NCI-H510A treated with DMSO at 0.1 percent for 48 hours (cell line): ENCODE data around the gene KIRREL3.

Source experiments
- DNase-seq: peaks from one replicate; lab custom pipeline; 2025; lab: John Stamatoyannopoulos, UW

The KIRREL3 gene

DNA sequence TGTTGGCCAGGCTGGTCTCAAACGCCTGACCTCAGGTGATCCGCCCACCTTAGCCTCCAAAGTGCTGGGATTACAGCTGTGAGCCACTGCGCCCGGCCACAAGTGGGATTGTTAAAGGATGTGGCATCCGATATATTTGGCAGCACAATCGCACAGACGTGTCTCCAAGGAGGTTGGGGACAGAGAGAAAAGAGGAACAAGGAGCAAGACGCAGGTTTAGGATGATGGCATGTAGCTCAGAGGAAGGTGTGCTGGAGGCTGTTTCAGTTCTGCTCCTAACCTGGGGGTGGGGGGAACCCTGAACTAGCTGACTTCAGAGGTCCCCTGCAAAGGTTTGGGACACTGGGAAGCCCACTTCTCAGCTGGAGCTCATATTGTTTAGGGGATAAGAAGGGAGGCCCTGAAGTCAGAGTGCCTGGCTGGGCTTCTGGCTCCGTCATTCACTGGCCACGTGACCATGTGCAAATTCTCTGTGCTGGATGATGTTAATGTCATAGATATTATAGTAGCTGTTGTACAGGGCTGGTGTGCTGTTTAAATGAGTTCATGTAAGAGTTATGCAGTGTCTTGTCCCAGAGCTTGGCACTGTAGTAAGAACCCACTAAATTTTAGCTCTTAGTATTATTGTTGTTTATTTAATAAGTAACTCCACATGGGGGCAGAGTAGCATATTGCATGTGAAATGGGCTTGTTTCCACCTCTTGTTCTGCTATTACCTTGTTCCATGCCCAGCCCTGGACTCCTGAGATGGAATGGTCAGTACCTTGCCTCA lies 515.4 kb downstream of the KIRREL3 start:
- DNase-seq = no peak

DNA sequence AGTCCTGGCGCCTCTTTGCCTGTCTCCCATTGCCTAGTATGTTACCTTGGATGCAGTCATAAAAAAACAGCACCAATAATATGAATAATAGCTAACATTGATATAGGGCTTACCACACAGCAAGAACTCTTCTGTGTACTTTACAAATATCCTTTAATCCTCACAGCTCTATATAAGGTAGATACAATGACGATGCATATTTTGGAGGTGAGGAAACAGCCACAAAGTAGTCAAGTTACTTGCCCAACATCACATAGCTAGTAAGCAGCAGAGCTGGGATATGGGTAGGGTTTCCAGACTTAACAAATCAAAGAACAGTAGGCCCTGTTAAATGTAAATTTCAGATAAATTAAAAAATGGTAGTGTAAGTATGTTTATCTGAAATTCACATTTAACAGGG lies 516.3 kb downstream of the KIRREL3 start:
- no peak for DNase-seq

DNA sequence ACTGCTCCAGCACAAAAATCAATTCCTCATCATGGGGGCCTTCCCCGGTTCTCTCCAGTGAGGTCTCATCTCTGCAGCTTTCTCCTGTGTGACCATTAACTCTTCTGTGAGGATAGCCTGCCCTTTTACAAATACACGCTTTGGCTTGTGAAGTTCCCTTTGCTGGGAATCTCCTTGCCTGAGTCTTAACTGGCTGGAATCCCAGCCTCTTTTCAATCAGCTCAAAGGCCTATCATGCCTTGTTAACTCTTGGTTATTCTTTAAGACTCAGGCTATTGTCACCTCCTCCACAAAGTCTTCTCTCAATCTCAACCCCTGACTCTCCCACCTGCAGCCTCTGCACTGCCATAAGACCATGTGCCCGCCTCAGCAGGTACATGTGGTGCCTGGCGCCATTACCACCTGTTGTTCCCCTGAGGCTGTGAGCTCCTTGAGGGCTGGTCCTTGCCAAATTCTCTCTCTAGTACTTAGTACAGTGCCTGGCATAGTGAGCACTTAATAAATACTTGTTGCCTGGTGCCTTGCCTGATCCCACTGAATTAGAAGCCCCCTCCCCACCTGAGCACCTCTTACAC lies 516.9 kb downstream of the KIRREL3 start:
- no peak for DNase-seq

DNA sequence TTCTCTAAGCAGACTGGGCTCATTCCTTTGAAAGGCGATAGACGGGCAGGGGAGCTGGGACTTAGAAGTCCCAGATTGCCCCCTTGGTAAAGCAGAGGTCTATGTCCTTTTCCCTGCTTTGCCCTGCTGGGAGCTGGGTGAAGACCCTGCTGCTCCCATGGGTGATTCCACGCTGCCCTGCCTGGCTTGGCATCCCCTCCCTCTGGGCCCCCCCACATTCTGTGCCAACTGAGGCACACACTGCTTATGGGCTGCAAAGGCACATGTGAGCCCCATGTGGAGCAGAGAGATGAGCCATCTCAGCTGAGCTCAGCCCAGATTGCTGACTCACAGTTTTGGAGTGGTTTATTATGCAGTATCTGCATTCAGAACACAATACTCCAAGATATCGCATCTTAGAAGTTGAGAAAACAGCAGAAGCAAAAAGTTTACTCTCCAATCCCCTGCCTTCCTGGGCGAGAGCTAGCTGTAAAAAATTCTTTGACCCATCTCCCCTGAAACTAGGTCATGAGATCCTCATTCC lies 517.9 kb downstream of the KIRREL3 start:
- DNase-seq = no peak

DNA sequence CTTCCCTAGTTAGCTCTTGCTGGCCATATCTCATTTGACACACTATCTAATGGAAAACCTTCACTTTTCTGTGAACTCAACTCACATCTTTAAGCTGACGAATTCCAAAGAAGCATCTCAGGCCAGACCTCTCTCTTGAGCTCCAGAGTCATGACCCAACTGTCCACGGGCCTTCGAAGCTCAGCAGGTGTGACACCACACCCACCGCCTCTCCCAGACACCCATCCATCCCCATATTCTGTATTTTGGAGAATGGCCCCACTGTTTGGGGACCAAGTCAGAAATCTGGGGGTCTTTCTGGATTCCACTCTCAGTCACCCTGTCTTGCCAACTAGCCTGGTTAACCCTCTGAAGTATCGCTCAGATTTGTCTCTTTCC lies 519.3 kb downstream of the KIRREL3 start:
- no peak for DNase-seq

DNA sequence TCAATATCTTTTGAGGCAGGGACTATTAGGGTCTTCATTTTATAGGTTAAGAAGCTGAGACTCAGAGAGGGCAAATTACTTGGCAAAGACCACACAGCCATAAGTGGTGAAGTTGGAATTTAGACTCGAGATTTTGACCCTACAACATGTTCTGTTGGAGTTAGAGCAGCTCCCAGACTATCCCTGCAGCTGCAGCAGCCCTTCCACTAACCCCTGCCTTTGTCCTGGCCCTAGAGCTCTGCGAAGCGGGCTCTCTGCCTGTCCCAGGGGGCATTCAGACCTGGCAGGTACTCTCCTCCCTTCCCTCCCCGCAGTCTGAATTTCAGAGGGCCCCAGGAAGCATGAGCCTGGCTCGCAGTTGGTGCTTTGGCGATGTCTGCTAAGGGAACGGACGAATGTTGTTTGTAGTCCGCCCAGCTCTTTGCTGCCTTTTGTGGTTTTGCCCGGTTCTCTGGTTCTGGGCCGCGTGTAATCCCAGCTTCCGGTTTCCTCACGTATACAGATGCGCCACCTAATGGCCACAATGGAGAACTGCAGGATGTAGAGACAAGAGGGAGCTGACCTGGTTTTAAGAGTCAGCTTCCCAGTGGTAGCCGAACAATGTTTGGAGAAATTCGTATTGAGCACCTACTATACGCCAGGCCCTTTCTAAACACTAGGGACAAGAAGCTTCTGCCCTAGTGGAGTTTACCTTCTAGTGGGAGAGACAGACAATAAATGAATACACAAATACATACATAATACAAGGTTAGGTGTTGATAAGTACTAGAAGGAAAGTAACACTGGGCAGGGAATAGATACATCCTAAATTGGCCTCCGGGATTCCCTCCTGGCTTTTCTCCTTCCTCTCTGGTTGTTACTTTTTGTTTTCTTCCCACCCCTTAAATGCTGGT lies 519.9 kb downstream of the KIRREL3 start:
- peak; percentile 92 for DNase-seq

DNA sequence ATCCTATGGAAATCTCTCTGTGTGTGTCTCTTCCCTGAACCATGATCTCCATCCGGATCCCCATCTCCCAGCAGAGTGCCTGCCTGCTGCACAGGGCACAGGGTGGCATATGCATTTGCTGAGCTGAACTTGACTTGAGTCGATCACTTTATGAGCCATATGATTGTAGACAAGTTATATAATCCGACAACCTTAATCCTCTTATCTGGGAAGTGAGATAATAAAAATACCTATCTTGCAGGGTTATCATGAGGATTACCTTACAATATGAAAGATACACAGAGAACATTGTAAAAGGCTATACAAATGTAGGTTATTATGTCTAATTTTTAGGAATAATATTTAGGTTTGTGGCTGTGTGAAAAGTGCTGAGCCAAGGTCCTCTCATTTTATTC lies 520.6 kb downstream of the KIRREL3 start:
- no peak for DNase-seq

DNA sequence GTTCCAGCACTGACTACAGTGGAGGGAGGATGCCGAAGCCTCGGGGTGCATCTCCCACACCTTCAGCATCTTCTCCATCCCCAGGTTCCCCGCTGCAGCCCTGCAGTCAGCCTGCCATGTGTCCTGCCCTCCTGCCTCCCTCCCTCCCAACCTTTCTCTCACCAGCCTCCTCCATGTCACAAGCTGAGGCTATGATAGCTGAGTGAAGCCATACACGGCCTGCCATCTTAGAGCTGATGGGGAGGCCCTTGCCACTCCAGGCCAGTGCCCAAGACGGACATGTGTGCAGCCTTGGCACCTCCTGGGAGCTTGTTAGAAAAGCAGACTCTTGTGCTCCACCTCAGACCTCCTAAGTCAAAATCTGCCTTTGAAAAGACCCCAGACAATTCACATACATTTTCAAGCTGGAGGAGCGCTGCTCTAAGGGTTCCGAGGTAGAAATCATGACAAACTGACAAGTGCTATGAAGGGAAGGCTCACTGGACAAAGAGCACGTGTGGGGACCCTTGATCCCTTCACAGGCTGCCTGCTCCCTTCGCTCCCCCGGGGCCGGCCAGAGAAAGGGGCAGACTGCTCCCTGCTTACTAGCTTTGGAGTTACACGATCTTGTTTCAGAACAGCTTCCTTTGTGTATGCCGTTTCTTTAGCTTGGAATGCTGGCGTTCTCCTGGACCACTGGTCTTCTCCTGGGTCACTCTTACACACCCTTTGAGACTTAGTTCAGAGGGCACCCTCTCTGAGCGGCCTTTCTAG lies 521.2 kb downstream of the KIRREL3 start:
- no peak for DNase-seq

DNA sequence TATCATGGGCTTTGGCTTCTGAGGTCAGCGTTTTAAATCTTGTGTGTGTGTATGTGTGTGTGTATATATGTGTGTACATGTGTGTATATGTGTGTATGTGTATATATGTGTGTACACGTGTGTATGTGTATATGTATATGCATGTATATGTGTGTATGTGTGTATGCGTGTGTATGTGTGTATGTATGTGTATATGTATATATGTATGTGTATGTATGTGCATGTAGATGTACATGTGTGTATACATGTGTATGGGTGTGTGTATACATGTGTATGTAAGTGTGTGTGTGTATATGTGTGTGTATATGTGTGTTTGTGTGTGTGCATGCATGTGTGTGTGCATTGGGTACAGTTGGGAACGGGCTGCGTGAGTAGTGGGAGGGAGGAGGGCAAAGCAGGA lies 522.1 kb downstream of the KIRREL3 start:
- DNase-seq = no peak

DNA sequence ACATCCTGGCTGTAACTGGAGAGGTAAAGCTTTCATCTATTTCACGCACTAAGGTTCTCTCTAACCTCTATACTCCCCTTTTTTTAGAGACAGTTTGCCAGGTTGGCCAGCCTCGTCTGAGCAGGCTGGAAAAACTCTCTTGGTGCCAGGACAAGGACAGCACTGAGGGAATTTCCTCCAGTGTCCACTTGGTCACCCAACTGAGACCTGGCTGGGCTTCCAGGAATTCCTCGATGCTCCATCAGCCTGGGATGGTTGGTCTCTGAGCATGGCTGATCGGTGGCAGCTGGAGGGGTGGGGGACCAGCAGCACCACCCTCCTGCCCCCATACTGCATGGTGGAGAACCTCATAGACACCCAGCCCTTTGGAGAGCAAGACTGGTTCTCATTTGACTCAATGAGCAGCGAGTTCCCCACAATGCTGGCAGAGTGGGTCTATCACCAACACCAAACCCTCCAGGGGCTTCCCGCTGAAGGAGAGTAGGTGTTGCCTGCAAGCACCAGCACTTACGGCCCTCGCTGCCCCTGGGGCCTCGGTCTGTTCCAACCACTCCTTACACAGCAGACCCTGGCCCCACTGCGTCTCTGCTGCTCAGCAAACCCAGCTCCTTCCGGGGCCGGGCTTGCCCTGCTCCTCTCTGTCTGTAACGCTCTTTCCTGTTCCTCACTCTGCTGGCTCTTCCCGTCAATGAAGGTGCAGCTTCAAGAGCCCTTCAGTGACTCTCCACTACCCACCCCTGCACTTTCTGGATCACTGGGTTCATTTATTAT lies 522.9 kb downstream of the KIRREL3 start:
- peak; percentile 92 for DNase-seq

DNA sequence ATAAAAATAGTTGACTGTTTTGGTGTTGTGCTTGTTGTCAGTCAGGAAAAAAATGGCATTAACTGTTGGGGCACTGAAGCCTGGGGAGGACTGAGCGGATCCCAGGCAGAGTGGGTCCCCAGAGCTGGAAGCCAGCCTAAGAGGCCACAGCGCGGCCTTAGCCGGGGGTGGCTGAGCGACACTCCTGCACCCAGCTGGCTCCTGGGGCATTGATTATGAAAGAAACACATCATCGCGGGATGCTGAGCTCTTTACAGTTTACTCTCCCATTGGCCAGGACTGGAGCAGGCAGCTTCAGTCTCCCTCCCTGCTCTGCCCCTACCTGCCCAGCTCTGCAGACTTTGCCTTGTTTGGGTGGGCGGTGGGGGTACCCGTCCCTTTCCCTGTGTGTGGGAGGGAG lies 523.6 kb downstream of the KIRREL3 start:
- DNase-seq = peak; percentile 19

DNA sequence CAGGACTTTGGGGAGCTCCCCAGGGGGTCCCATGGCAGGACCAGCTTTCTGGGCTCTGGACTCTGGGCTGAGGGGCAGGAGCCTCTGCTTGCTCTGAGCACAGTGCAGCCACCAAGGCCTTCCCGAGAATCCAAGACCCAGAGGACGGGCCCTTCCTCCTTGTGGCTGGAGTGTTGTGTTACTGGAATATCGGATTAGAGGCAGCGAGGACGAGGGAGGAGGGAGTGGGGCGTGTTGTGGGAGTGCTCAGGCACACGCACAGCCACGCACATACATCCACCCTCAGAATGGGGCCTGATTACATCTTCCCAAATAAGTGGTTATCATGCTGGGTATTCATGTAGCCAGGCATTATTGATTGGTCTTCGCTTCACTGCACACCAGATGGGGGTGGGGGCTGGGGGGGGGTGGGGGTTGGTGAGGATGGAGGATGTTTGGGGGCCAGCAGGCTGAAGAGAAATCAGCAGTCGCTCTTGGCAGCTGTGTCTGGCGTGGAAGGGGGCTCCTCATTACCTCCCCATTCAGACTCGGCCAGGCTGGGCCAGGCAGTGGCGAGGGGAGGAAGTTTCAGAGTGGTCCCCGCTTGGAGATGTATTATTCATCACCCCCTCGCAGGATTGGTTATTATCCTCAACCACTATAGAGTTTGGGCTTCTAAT lies 524.2 kb downstream of the KIRREL3 start:
- DNase-seq = peak; percentile 21

DNA sequence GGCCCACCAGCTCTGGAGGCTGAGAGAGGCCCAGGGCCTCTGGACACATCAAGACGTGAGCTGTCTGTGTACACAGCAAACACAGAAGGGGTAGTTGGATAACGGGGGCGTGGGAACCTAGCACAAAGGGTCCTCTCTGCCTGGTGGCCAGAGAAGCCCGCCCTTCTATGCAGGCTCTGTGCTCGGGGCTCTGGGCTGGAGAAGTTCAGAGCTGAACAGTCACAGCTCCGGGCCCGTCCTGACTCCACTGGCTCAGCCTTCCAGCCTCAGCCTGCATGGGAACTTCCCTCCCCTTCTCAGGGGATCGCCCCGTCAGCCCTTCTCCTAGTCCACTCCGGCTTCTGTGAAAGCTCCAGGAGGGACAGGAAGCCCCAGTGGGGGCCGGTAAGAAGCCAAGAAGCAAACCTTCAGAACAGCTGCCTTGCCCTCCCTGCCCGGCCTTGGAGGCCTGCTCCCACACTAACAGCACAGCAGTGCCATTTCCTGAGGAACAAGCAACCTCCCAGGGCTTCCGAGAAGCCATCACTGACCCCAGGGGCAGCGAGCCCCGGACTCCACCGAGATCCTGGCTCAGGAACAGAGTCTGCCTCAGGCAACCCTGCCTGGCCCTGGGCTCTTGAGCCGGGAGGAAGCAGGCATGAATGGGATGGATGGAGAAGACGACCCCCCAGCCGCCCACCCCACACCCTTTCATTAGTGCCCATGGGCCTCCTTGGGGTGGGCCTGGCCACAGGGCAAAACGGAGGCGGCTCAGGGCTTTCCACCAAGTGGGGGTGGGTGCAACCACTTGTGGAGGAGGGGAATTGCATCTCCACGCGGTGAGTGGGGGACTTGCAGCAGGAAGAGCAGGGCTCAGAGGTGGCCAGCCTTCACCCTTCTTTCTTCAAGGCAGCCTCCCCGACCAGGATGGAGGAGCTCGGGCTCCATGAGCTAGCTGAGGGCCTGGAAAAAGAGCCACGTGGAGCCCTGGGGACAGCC lies 525.3 kb downstream of the KIRREL3 start:
- DNase-seq = no peak

DNA sequence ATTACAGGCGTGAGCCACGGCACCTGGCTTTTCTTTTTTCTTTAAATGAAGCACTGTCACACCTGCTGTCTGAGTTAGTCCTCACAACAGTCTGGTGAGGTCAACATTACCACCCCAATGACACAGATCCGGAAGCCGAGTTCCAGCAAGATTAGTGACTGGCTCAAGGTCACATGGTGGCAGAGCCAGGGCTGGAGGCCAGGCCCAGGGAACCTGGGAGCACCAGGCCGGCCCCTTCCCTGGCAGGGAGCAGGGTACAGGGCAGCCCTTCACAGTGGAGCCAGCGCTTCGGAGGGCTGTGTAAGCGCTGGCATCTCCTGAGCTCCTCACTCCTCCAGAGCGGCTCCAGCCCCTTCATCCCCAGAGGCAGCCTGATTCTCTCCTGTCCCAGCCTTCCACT lies 526.4 kb downstream of the KIRREL3 start:
- DNase-seq = no peak

DNA sequence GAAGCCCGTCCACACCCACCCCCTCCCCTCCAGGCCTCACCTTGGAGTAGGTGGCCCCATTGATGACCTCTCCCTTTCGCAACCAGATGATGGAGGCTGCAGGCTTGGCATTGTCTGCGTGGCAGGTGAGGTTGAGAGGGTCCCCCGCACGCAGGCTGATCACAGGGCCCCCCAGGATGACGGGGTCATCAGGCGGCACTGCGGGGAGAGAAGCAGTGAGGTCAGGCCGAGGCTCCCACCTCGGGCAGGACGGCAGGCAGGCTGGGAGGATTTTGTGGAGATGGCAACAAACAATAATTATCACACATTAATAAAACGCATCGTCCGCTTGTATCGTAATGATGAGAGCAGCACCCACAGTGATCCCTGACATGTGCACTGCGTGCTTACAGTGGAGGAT lies 527.3 kb downstream of the KIRREL3 start:
- no peak for DNase-seq

DNA sequence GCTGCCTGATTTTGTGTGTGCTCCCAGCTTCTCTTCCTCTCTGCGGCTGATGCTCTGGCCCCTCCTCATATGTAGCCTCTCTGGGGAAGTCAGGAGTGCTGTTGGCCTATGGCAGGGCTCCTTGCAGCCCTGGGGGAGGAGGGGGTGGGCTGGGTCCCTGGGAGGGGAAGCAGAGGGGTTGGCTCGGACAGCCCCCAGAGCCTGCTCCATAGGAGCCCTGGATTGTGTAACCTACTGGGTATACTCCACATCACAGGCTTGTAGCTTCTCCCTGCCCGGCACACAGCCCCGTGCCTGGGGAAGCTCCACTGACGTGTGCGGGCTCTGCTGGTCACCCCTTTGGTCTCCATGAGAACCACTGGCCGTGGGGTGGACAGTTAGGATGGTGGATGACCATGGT lies 531.3 kb downstream of the KIRREL3 start:
- DNase-seq = no peak

DNA sequence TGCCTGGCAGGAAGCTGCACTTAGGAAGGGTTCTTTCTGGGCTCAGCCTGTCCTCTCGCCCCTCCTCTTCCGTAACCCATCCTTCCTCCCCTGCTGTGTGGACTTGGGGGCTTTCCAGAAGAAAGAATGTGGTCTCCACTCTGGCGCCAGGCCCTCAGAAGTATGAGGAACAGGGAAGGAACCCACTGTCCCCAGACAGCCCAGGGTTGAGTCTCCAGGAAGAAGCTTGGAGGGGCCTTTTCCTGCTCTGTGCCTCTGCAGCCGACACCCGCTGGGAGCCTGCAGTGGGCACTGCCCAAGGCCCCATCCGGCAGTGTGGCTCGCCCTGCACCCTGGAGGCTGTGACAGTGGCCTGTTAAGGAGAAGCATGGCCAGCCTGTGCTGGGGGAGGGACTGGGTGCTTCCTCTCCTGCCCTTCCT lies 532.5 kb downstream of the KIRREL3 start:
- no peak for DNase-seq

DNA sequence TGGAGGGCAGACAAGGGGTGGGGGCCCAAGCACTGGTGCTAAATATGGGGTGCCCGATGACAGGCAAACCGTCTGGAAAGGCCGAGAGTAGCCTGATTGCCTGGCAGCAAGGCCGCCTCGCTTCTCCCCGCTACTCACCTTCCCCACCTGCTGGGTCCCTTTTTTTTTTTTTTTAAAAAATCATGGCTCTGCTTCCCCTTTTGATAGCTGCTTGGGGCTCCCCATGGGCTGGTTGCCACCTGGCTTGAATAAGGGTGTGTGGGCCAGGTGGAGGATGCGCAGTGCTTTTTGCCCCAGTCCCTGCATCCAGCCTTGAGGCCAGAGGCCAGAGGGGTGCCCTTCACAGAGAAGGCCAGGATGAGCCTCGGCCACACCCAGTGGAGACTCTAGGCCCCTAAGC lies 533.1 kb downstream of the KIRREL3 start:
- no peak for DNase-seq

DNA sequence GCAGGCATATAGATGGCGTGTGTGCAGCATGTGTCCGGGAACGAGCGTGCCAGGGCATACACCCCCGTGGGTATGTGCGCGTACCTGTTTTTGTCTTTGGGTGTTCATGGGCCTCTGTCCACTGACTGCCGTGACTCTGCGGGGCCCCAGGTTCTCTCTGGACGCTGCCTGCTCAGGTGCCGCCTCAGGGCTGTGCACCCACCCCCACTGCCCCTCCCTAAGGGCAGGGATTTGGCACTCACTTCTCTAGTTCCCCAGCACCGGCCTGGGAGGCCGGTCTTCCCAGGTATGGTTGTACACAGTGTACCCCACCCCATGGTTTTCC lies 533.6 kb downstream of the KIRREL3 start:
- no peak for DNase-seq
